Aorta (tissue), 5 donors: ENCODE data around the gene NTHL1. TPM values are rescaled to one million over a fixed set of nuclear protein-coding genes. Genes with fewer than 3 reads are reported as not detected.

ENCODE experiments used
- ATAC-seq: fragments of 200-7000 bp; cut with Tn5 transposase; one replicate; pipeline ENCODE4 v1.9.1; 2022; ENCODE audit warnings: moderate library complexity; ENCODE audit not compliant: low FRiP score
- DNase-seq, 2 donors: peaks; one replicate each; pipeline ENCODE4 v3.0.0-alpha.2; 2020
- H3K27ac ChIP-seq, 2 donors: one replicate each; pipeline ENCODE4 v1.5.1; 2013; ENCODE audit warnings: low read length in 2 of 2, mild to moderate bottlenecking in 2 of 2, moderate library complexity in 2 of 2, control low read depth in 1 of 2, inconsistent platforms in 1 of 2, low read depth in 1 of 2
- H3K27me3 ChIP-seq, 2 donors: one replicate each; pipeline ENCODE4 v1.6.1; 2013; ENCODE audit warnings: control low read depth in 1 of 2, low read length in 1 of 2, mild to moderate bottlenecking in 1 of 2, moderate library complexity in 1 of 2; ENCODE audit not compliant: insufficient read depth in 2 of 2, control insufficient read depth in 1 of 2
- H3K36me3 ChIP-seq, 2 donors: one replicate each; pipeline ENCODE4 v1.6.1; 2013; ENCODE audit warnings: control low read depth in 1 of 2, low read length in 1 of 2, mild to moderate bottlenecking in 1 of 2; ENCODE audit not compliant: insufficient read depth in 2 of 2, control insufficient read depth in 1 of 2
- H3K4me1 ChIP-seq, 2 donors: one replicate each; pipeline ENCODE4 v1.6.1; 2013; ENCODE audit warnings: low read length in 2 of 2, control low read depth in 1 of 2, mild to moderate bottlenecking in 1 of 2, moderate library complexity in 1 of 2; ENCODE audit not compliant: insufficient read depth in 2 of 2, control insufficient read depth in 1 of 2
- H3K4me3 ChIP-seq, 2 donors: one replicate each; pipeline ENCODE4 v1.5.1; 2013; ENCODE audit warnings: low read length in 2 of 2, control low read depth in 1 of 2, mild to moderate bottlenecking in 1 of 2
- H3K9me3 ChIP-seq: one replicate; pipeline ENCODE4 v1.6.1; 2013; ENCODE audit warnings: mild to moderate bottlenecking, low read length; ENCODE audit not compliant: control insufficient read depth
- WGBS, 2 donors: extraction: QIAGEN DNeasy Blood & Tissue Kit; methylation state at CpG; one replicate each; pipeline ENCODE4 v1.1.7; 2013; 5-methylcytosine and 5-hydroxymethylcytosine counted together
- intact Hi-C, 2 donors: fragments of 100-400 bp; cut with DNase I; formaldehyde crosslinking; loops; one replicate each; pipeline versions ENCODE4 v1.14.2 to v1.15.0; 2022
- polyA plus RNA-seq, 2 donors: library from polyadenylated mRNA; stranded (reverse); fragments of 200-250 nt; gene quantifications; one replicate each; pipeline ENCODE4 v1.2.3, GENCODE V29; 2013
- total RNA-seq, 2 donors: library from RNA; stranded (reverse); fragmentation: NEBNext Ultra II Directional; extraction: Animal tissue kit (Norgen Biotek cat#: 25700); gene quantifications; one replicate each; pipeline ENCODE4 v1.2.1, GENCODE V29; 2021
- donor health status: healthy with polysubstance abuse.
- donor health status: Bipolar disorder and iron deficiency.
- donor health status: DM: no; HTN: no; CAD: no.
- donor health status: DM: no; HTN: no; CAD: no.
- donor health status: DM: yes; HTN: yes; CAD: no.

Gene NTHL1
- total and polyA plus RNA-seq, 4 donors = 7.4 to 33.8 (median 18.6) TPM

DNA sequence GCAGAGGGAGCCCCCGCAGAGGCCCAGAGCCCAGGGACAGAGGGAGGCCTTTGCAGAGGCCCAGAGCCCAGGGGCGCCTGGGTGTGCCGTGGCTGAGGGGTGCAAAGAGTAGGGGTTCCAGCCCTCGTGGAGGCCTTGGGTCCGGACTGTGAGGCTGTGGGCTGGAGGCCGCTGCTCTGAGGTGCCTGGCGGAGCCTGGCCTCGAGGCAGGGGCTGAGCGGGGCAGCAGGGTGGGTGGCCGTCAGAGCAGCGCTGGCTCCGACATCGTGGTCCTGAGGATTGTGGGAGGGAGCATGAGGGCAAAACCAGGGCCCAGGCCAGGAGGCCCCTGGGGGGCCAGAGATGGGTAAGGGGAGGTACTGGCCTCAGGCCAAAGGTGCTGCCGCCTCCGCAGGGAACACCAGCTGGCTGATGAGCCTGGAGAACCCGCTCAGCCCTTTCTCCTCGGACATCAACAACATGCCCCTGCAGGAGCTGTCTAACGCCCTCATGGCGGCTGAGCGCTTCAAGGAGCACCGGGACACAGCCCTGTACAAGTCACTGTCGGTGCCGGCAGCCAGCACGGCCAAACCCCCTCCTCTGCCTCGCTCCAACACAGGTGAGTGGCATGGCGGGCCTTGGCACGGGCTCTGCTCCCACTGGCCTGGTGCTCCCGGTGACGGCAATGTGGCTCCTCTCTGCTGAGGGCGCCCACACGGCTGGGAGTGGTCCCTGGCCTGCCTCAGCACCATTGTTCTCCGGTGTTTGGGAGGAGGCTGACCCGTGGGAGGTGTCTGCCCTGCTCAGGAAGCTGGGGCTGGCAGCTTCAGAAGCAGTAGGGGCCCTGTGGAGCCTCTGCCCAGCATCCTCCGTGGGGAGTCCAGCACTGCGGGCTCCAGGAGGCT, 33.8 kb upstream of the NTHL1 start:
- peaks cover 0 to 2% of the 10 kb centered on the region in 2 donors for H3K36me3 ChIP-seq
- ATAC-seq (no peak), DNase-seq (no peak)
- no peaks in the 10 kb centered on the region for H3K9me3 ChIP-seq
- 88 to 90% methylated on average over 35 of the region's 35 CpGs for WGBS, 2 donors
- no peak overlapping the region for H3K27ac ChIP-seq
- H3K27me3 ChIP-seq = no peaks in the 10 kb centered on the region
- no peaks in the 10 kb centered on the region for H3K4me1 ChIP-seq
- intact Hi-C loops = no loop called here
- H3K4me3 ChIP-seq = no peak overlapping the region

DNA sequence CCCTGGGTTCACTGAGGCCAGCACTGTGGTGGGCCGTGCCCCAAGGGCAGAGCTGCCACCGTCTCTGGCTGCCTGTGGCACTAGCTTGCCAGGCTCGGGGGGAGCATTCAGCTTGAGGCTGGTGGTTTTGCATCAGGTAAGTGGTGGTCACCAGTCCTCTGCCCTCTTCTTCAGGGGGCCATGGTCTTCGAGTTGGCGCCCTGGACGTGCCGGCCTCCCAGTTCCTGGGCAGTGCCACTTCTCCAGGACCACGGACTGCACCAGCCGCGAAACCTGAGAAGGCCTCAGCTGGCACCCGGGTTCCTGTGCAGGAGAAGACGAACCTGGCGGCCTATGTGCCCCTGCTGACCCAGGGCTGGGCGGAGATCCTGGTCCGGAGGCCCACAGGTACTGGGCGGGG, 32.4 kb upstream of the NTHL1 start:
- no peak for DNase-seq
- ATAC-seq = no peak
- no peak overlapping the region for H3K4me3 ChIP-seq
- WGBS, 2 donors = 92 to 94% methylated on average over 16 of the region's 16 CpGs
- intact Hi-C loops = no loop called here
- H3K36me3 ChIP-seq = peaks cover 0 to 2% of the 10 kb centered on the region in 2 donors
- H3K27ac ChIP-seq = no peak overlapping the region
- H3K4me1 ChIP-seq = no peaks in the 10 kb centered on the region
- H3K27me3 ChIP-seq = no peaks in the 10 kb centered on the region
- H3K9me3 ChIP-seq = no peaks in the 10 kb centered on the region

DNA sequence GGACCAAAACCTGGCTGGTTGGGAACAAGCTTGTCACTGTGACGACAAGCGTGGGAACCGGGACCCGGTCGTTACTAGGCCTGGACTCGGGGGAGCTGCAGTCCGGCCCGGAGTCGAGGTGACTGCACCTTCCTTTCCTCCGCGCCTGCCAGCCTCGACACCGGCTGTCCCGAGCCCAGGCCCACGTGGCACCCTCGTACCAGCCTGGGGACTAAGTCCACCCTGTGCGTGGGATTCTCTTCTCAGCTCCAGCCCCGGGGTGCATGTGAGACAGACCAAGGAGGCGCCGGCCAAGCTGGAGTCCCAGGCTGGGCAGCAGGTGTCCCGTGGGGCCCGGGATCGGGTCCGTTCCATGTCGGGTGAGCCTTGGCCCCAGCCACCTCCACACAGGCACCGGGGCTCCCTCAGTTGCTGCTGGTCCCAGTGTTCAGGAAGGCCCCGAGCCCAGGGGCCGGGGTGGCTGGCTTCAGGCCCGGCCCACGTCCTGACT, 31.7 kb upstream of the NTHL1 start:
- no peak for ATAC-seq
- intact Hi-C loops = no loop called here

GRCh38 chr16:2078691-2079090, 31.1 kb upstream of the NTHL1 start:
- no peak overlapping the region for H3K27ac ChIP-seq
- no peaks in the 10 kb centered on the region for H3K4me1 ChIP-seq
- no peak for ATAC-seq
- H3K36me3 ChIP-seq = peaks cover 2 to 4% of the 10 kb centered on the region in 2 donors
- no peaks in the 10 kb centered on the region for H3K27me3 ChIP-seq
- intact Hi-C loops = no loop called here
- 90 to 93% methylated on average over 23 of the region's 23 CpGs for WGBS, 2 donors
- no peak for DNase-seq
- no peaks in the 10 kb centered on the region for H3K9me3 ChIP-seq
- H3K4me3 ChIP-seq = no peak overlapping the region

More for the DNA sequence above, 31.7 kb upstream of the NTHL1 start:
- Histone ChIP-seq H3K9me3 (no peaks in the 10 kb centered on the region), H3K36me3 (peaks cover 0 to 2% of the 10 kb centered on the region in 2 donors), H3K27me3 (no peaks in the 10 kb centered on the region), H3K4me1 (no peaks in the 10 kb centered on the region), H3K27ac (no peak overlapping the region), H3K4me3 (no peak overlapping the region)
- 92% methylated on average over 30 of the region's 30 CpGs for WGBS, 2 donors
- no peak for DNase-seq

- intact Hi-C loops = no loop called here
- WGBS, 2 donors = 94 to 96% methylated on average over 7 of the region's 7 CpGs
- H3K27ac ChIP-seq = no peak overlapping the region
- H3K9me3 ChIP-seq = no peaks in the 10 kb centered on the region
- peaks cover 2 to 4% of the 10 kb centered on the region in 2 donors for H3K36me3 ChIP-seq
- no peak for DNase-seq
- H3K27me3 ChIP-seq = no peaks in the 10 kb centered on the region
- H3K4me3 ChIP-seq = no peak overlapping the region
- no peak for ATAC-seq
- no peaks in the 10 kb centered on the region for H3K4me1 ChIP-seq
These were observed 30.5 kb upstream of the NTHL1 start for GRCh38 chr16:2078096-2078495.

DNA sequence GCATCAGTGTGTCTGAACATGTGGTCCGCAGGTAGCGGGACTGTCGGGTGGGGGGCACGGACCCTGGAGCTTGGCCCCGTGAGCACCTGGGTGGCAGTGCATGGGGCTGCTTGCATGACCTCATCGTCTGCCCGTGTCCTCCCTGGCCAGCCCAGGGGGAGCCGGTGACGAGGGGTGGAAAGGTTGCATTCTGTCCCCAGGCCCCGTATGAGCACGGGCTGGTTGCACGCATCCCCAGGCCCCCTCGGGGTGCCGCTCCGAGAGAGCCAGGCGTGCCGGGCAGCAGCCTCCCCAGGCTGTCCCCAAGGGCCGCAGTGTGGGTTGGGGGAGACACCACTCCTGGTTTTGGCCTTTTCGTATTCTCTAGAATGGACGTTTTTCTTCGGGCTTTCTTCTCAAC, 30.1 kb upstream of the NTHL1 start:
- Histone ChIP-seq H3K9me3 (no peaks in the 10 kb centered on the region), H3K36me3 (peaks cover 2 to 4% of the 10 kb centered on the region in 2 donors), H3K4me1 (no peaks in the 10 kb centered on the region), H3K27me3 (no peaks in the 10 kb centered on the region), H3K4me3 (no peak overlapping the region), H3K27ac (no peak overlapping the region)
- ATAC-seq = no peak
- no peak for DNase-seq
- intact Hi-C loops = no loop called here
- WGBS, 2 donors = 92% methylated on average over 21 of the region's 21 CpGs

GRCh38 chr16:2077016-2077415, 29.4 kb upstream of the NTHL1 start:
- no peak overlapping the region for H3K27ac ChIP-seq
- H3K4me1 ChIP-seq = no peaks in the 10 kb centered on the region
- 82 to 88% methylated on average over 17 of the region's 17 CpGs for WGBS, 2 donors
- DNase-seq (no peak), ATAC-seq (no peak)
- intact Hi-C loops = no loop called here
- no peak overlapping the region for H3K4me3 ChIP-seq
- no peaks in the 10 kb centered on the region for H3K27me3 ChIP-seq
- peaks cover 2 to 4% of the 10 kb centered on the region in 2 donors for H3K36me3 ChIP-seq
- H3K9me3 ChIP-seq = no peaks in the 10 kb centered on the region

DNA sequence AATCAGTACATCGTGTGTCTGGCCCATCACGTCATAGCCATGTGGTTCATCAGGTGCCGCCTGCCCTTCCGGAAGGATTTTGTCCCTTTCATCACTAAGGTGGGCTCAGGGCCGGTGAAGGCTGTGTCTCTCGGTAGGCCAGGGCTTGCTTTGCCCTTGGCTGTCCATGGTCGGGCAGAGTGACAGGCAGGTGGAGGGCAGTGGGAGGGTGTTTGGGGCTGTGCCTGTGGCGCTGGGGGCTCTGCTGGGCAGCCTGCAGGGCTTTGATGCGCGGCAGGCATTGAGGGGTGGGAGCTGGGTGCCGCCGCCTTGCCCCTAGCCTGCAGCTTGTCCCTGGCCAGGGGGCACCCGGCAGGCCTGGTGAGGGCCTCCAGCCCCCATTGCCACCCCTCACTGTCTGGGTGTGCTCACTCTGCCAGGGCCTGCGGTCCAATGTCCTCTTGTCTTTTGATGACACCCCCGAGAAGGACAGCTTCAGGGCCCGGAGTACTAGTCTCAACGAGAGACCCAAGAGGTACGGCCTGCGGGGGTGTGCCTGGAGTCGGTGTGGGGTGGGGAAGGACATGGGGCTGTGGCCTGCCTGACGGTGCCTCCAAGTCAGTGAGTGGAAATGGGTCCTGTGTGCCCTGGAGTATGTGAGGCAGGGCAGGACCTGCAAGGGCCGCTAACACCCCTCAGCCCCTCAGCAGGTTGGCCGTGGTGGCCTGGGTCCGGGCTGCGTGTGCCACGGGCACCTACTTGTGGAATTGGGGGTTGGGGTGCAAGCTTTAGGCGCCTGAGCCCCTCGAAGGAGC, 28.6 kb upstream of the NTHL1 start:
- no peak for ATAC-seq
- DNase-seq = no peak
- Histone ChIP-seq H3K4me3 (no peak overlapping the region), H3K9me3 (no peaks in the 10 kb centered on the region), H3K27ac (no peak overlapping the region), H3K27me3 (no peaks in the 10 kb centered on the region), H3K4me1 (no peaks in the 10 kb centered on the region), H3K36me3 (peaks cover 2 to 4% of the 10 kb centered on the region in 2 donors)
- intact Hi-C loops = no loop called here
- WGBS, 2 donors = 92 to 93% methylated on average over 28 of the region's 28 CpGs
